Urothelium cell line (cell line): ENCODE data around the gene TPI1.

ENCODE experiments used
- DNase-seq: peaks from one replicate; pipeline ENCODE4 v3.0.0; 2011; ENCODE audit warnings: low spot score, mixed read lengths
- FAIRE-seq: peaks from 2 replicates; lab custom pipeline; 2011; peaks lifted over from hg19 to GRCh38; lab: Jason Lieb, UNC

The TPI1 gene

GRCh38 chr12:6843118-6843902 is 24.0 kb upstream of the TPI1 start:
- peak; percentile 82 for FAIRE-seq
- no peak for DNase-seq

- DNase-seq (no peak), FAIRE-seq (peak; percentile 5)
These were observed 21.9 kb upstream of the TPI1 start for GRCh38 chr12:6845395-6845794.

- peak; percentile 67 for FAIRE-seq
- DNase-seq: no peak
These were observed 20.9 kb upstream of the TPI1 start for GRCh38 chr12:6846316-6846869.

- FAIRE-seq (no peak), DNase-seq (no peak)
These were observed 19.7 kb upstream of the TPI1 start for GRCh38 chr12:6847676-6848075.

DNA sequence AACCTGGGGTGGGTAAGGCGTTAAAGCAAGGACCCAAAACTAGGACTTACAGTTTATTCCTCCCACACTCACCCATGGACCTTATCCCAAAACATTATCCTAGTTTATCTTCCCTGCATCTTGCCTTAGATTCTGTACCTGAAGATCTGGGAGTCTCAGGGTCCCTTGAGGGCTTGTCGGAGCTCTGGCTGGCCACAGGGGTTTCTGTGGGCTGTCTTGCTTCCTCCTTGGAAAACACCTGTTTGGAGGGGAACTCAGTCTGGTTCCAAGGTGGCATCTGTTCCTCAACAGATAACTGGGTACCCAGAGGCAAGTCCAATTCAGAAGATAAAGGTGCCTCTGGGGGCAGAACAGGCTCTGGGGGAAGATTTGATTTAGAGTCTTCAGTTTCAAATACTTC is 17.9 kb upstream of the TPI1 start:
- DNase-seq (no peak), FAIRE-seq (no peak)

GRCh38 chr12:6849976-6850560 is 17.3 kb upstream of the TPI1 start:
- no peak for DNase-seq
- no peak for FAIRE-seq

DNA sequence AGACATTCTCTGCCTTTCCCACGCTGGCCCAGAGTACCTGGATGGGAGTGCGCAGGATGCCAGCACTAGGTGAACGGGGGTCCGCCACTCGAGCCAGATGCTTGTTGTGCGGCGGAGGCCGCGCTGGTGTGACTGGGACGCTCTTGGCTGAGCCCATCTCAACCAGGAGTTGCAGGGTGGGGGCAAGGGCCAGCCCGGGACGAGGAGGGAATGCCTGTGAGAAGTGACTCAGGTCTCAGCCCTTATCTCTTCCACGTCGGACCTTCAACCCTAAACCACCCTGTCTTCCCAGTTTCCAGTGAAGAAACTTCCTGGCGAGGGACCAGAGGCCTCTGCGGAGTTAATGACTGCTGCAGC is 16.6 kb upstream of the TPI1 start:
- no peak for FAIRE-seq

GRCh38 chr12:6851153-6851920 is 16.0 kb upstream of the TPI1 start, which contains the start of gene CDCA3:
TSS of gene CDCA3 (minus strand) at chr12:6851286. CDS start at chr12:6850952, 334 bp downstream.
- DNase-seq (peak; percentile 100), FAIRE-seq (peak; percentile 97)

More for the DNA sequence above, 16.6 kb upstream of the TPI1 start:
- peak; percentile 27 for DNase-seq

- FAIRE-seq: peak; percentile 99
- DNase-seq: peak; percentile 99
These were observed 15.2 kb upstream of the TPI1 start, which contains the start of gene USP5 for GRCh38 chr12:6851921-6852650. TSS of gene USP5 (plus strand) at chr12:6852150. CDS start at chr12:6852180, 30 bp downstream.

DNA sequence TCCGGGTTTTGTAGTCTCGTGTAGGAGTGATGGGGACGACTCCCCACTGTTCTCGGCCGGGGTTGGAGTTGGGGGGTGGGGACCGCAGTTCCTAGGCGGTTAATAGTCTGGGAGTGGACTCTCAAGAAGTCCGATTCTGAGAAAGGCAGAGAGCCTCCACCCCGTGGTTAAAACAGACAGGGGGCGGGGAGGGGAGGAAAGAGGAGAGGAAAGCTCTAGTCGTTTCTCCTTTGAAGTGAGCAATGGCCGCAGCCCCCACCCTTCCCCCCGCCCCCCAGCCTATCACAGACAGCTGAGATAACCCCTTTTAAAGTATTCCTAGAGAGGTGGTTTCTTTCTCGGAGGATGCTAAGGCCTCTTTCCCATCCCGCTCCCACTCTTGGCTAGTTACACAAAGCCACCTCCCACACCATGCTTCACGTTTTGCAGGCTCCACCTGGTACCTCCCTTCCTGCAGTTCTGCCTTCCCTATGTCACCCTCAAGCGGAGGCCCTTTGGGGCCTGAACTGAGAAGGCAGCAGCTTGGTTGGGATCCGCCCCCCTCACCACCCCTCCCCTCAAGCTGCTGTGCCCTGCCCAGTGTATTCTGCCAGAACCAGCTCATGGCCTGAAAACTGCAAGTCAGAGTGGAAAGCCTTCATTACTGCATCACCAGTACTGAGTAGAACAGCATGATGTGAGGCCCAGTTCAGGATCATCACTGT is 14.5 kb upstream of the TPI1 start:
- peak; percentile 49 for DNase-seq
- FAIRE-seq: no peak

- FAIRE-seq: no peak
These were observed 13.7 kb upstream of the TPI1 start for GRCh38 chr12:6853626-6854025.

DNA sequence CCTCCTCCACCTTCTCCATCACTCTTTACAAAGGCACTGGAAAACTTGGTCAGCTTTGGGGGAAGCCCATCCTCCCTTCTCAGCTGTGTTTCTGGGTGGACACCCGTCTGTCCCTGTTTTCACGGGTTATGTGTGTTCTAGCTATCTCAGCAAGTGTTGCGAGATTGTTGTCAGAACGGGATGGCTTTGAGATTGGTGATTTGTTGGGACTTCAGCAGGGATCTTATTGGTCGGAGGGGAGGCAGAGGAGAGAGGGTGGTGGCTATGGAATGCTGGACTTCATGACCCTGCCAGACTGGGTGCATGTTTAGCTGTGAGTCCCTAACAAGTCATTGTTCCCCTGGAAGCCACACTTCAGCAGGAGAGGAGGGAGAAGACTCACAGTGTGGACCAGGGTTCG is 13.3 kb upstream of the TPI1 start:
- DNase-seq: no peak
- no peak for FAIRE-seq

More at GRCh38 chr12:6853626-6854025, 13.7 kb upstream of the TPI1 start:
- no peak for DNase-seq

DNA sequence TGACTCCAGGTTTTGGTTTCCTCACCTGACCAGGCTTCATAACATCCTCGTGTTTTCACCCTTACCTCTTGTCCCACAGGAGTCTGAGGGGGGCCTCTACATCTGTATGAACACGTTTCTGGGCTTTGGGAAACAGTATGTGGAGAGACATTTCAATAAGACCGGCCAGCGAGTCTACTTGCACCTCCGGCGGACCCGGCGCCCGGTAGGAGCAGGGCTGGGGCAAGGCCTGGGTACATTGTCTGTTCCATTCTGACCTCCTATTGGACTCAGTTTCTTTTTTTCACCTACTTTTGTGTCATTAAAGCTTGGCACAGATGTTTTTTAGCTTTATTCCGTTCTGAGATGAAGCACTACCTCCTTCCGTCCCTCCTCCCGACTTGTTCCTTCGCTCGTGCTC is 12.0 kb upstream of the TPI1 start:
- FAIRE-seq (no peak), DNase-seq (no peak)

DNA sequence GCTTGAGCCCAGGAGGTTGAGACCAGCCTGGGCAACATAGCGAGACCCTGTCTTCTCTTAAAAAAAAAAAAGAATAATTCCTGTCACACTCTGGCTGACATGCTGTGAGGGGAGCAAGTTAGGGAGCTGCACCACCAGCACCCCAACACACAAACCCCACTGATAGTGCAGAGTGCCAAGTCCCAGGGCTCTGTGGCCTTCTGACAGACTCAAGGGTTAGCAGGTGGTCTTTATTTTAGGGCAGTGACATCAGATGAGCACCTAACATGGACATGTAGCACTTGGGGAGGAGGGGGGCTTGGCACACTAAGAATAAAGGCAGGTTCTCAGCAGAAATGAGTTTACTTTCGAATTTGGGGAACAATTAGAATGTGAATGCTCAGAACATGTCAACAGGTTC is 8.5 kb upstream of the TPI1 start:
- DNase-seq (no peak), FAIRE-seq (no peak)

- FAIRE-seq (no peak), DNase-seq (no peak)
These were observed 7.2 kb upstream of the TPI1 start for GRCh38 chr12:6860116-6860515.

- no peak for FAIRE-seq
These were observed 6.4 kb upstream of the TPI1 start for GRCh38 chr12:6860942-6861341.

GRCh38 chr12:6861391-6861790 is 5.9 kb upstream of the TPI1 start:
- DNase-seq (no peak), FAIRE-seq (no peak)

More at GRCh38 chr12:6860942-6861341, 6.4 kb upstream of the TPI1 start:
- no peak for DNase-seq

GRCh38 chr12:6863033-6863432 is 4.3 kb upstream of the TPI1 start:
- DNase-seq: no peak
- FAIRE-seq: no peak

DNA sequence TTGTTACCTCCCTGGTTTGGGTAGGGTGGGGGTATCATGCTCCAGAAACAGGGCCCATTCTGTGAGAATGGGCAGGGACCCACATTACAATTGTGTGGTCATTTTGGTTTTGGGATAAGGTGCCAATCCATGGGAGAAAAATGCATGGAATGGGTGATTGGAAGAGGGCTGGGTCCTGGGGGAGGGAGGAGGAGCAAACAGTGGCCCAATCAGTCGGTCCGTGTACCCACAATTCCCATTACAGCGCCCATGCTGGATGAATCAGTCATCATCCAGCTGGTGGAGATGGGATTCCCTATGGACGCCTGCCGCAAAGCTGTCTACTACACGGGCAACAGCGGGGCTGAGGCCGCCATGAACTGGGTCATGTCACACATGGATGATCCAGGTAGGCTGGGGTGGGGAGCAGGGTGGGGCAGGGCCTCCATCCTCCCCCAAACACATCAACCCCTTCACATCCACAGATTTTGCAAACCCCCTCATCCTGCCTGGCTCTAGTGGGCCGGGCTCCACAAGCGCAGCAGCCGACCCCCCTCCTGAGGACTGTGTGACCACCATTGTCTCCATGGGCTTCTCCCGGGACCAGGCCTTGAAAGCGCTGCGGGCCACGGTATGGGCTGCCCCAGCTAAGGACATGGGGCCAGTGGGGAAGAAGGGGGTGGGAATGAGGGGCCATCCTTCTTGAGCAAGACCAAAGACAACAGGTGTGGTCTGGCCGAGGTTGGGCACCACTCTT is 3.6 kb upstream of the TPI1 start:
- no peak for DNase-seq
- FAIRE-seq: no peak
